Astrocyte (in vitro differentiated cells and primary cell): ENCODE measurements around the gene SMIM23.

Experiments
- CTCF ChIP-seq: IDR thresholded peaks from 2 replicates; pipeline ENCODE4 v1.5.1; 2011; ENCODE audit warnings: low read depth, mild to moderate bottlenecking, inconsistent platforms, low read length, moderate library complexity; ENCODE audit not compliant: insufficient read depth
- EZH2 ChIP-seq: IDR thresholded peaks from 2 replicates; pipeline ENCODE4 v1.6.1; 2012; ENCODE audit warnings: mild to moderate bottlenecking, low read length, inconsistent platforms; ENCODE audit not compliant: insufficient read depth

GRCh38 chr5:171744264-171744663, 41.4 kb upstream of the SMIM23 start:
- TF ChIP-seq CTCF: no peak
- no peak for TF ChIP-seq EZH2
